UCSD-AML1 (cell line): Measurements from ENCODE around the gene DPH1.

Experiments
- DNase-seq: peaks from one replicate; lab custom pipeline; 2025; ENCODE audit not compliant: unreplicated experiment; lab: John Stamatoyannopoulos, UW

DPH1 gene

DNA sequence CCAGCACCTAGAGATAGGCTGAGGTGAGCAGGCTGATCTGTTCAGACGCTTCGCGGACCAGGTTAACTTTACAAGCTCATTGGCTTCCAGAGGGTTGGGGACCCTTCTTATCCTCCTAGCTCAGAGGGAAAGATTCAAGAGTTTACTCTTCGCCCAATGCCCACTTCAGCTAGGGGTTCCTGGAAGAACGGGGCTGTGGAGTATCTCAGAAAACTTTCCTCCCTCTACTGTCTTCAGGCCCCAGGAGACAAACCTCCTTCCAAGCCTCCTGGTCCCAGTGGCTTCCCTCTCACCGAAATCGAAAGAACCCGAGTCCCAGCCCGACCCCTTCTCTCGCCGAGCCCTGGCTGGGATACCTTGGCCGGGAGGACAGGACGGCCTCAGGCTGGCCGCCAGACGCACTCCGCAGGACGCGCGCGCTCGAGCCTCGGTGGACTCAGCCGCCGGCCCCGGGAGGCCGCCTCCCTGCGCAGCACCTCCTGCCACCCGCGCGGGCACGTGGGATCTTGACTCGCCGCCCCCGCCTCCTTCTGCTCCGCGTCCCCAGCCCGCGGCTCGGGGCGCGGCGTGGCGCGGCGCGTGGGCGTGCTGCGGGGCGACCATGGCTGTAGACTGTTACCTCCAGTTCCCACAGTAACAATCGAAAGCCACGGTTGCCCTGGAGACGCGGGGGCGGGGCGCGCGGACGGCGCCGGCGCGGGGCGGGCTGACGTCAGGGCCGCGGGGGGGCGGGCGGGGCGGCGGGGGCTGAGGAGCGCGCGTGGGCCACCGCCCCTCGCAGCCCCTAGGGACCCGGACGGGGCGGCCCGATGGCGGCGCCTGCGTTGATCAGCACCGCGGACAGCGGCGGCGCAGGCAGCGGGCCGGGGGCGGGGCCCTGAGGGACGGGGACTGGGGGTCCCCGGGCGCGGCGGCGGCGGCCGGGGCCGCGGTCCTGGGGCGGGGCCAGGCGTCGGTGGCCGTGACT is 19.7 kb downstream of the DPH1 start:
- DNase-seq = peak; percentile 87

- peak; percentile 79 for DNase-seq
Observed at GRCh38 chr17:2050300-2051060, 20.5 kb downstream of the DPH1 start.

DNA sequence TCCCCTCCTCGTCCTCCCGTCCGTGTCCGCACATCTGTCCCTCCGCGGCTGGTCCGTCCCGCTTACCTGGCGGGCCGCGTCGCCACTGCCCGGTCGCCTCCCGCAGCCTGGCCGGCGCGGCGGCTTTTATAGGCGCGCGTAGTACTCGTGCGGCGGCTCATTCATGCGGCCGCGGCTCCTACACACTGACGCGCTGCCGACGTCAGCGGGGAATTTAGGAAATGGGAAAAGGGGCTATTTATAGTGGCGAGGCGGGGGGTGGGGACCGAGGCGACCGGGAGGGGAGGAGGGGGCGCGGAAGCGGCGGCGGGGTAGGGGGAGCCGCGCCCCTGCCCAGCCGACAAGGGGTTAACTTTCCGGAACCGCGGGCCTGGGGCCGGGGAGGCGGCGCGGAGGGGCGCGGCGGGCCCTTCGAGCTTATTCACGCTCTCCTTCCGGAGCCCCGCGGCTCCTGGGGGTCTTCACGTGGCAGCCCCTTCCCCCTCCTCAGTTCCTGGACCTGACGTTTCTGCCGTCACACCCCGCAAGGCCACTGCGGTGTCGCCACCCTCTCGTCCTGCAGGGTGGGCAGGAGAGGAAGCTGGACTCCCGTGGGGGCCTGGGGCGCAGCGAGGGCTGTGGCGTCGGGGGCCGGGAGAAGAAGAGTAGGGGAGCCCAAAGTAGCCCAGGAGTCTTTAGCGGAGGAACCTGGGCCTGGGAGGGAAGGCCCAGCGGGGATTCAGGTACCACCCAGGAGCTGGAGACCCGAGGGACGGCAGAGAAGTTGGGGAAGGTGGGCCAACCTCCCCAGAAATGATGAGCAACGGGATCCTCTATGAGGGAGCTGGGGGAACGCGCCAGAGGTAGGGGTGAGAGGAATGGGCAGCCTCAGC is 21.3 kb downstream of the DPH1 start:
- DNase-seq = no peak

DNA sequence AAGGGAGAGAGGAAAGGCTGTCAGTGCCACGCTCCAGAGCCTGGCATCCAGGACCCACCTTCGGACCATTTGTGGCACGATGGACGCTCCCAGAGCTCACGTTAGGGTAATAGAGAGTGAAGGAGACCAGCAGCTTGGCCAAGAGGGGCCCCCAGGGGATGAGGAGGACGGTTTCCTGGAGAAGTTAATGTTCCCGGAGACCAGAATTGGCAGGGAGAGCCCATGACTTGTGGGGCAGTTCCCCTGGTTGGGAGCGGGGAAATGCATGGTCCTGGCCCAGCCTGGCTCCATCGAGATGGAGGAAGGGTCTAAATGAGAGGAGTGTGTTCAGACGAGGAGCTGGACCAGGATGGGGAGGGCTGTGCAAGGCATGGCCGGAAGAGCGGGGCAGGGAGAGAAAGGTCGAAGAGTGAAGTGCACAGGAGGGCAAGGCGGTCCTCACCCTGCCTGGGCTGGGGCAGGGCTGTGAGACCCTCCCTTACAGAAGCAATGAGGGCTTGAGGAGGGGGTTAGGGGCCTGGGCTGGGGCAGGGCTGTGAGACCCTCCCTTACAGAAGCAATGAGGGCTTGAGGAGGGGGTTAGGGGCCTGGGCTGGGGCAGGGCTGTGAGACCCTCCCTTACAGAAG is 22.1 kb downstream of the DPH1 start:
- no peak for DNase-seq

DNA sequence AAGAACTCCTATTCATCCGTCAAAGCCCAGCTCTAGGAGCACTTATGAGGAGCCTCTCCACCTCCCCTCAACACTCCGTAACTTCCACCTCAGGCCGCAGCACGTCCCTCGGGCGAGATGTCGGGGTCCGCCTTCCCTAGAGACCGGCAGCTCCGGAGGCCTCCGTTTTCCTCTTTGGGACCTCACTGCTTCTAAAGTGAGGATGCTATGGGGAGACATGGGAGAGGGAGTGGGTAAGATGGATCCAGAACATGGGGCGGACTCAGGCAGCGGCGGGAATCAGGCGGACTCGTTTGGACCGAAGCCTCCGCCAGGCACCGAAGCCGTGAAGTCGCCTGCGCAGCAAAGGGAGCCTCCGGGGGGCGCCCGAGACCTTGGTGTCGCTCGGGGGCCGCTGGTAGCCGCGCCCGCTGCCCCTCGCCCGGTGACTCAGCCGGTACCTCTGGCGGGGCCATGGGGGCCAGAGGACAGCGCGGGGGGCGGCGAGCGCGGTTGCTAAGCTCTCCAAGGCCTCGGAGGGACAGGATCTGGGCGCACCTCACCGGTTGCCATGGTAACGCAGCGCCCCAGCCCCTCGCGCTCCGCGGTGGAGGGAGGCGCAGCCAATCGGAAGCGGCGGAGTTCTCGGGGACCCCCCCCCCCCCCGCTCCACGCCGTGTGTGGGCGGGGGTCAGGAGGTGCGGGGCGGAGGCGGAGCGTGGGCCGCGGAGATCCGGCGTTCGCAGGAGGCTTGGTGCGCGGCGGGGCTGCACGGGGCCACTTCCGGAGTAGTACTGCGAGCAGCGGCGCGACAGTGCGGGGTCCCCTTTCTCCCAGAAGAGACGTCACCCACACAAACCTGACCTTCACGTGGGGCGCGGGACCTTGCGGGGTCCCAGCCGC is 23.7 kb downstream of the DPH1 start:
- DNase-seq = peak; percentile 75

DNA sequence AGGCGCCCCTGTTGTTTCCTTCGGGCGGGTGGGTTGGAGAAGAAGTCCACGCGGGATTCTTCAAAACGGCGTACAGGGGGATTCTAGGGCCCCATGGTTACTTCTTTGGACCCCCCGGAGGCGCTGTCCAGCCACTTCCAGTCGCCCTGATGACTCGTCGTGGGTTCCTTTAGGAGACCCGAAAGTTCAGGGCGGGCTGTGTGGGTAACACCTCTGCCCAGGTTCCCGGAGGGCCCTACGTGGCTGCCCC is 24.2 kb downstream of the DPH1 start:
- DNase-seq = no peak

- DNase-seq = peak; percentile 76
Observed at GRCh38 chr17:2054512-2055291, 24.7 kb downstream of the DPH1 start, which contains the start of gene HIC1. HIC1 (plus strand) TSS chr17:2055103; CDS start chr17:2056691, 1,588 bp downstream.

GRCh38 chr17:2055292-2056205 is 25.6 kb downstream of the DPH1 start:
- DNase-seq = no peak

- no peak for DNase-seq
Observed at GRCh38 chr17:2056206-2057174, 26.5 kb downstream of the DPH1 start.

DNA sequence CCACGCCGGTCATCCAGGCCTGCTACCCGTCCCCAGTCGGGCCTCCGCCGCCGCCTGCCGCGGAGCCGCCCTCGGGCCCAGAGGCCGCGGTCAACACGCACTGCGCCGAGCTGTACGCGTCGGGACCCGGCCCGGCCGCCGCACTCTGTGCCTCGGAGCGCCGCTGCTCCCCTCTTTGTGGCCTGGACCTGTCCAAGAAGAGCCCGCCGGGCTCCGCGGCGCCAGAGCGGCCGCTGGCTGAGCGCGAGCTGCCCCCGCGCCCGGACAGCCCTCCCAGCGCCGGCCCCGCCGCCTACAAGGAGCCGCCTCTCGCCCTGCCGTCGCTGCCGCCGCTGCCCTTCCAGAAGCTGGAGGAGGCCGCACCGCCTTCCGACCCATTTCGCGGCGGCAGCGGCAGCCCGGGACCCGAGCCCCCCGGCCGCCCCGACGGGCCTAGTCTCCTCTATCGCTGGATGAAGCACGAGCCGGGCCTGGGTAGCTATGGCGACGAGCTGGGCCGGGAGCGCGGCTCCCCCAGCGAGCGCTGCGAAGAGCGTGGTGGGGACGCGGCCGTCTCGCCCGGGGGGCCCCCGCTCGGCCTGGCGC is 27.3 kb downstream of the DPH1 start:
- no peak for DNase-seq

GRCh38 chr17:2057760-2058585 is 28.0 kb downstream of the DPH1 start:
- DNase-seq = no peak

DNA sequence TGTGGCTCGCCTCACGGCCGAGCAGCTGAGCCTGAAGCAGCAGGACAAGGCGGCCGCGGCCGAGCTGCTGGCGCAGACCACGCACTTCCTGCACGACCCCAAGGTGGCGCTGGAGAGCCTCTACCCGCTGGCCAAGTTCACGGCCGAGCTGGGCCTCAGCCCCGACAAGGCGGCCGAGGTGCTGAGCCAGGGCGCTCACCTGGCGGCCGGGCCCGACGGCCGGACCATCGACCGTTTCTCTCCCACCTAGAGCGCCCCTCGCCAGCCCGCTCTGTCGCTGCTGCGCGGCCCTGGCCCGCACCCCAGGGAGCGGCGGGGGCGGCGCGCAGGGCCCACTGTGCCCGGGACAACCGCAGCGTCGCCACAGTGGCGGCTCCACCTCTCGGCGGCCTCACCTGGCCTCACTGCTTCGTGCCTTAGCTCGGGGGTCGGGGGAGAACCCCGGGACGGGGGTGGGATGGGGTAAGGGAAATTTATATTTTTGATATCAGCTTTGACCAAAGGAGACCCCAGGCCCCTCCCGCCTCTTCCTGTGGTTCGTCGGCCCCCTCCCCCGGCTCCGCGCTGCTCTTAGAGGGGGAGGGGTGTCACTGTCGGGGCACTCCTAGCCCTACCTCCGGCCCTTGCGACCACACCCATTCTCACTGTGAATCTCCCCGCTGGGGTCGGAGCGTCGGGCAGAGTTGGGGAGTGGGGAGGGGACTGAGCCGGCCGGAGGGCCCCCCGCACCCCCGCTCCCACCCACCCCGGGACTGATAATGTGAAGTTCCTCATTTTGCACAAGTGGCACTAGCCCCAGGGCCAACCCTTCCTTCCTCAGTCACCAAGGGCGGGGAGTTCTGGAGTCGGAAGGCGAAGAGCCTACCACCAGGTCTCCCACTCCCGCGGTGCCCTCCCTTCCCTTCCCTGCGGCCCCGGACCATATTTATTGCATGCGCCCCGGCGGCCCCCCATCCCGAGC is 28.9 kb downstream of the DPH1 start:
- peak; percentile 87 for DNase-seq

DNA sequence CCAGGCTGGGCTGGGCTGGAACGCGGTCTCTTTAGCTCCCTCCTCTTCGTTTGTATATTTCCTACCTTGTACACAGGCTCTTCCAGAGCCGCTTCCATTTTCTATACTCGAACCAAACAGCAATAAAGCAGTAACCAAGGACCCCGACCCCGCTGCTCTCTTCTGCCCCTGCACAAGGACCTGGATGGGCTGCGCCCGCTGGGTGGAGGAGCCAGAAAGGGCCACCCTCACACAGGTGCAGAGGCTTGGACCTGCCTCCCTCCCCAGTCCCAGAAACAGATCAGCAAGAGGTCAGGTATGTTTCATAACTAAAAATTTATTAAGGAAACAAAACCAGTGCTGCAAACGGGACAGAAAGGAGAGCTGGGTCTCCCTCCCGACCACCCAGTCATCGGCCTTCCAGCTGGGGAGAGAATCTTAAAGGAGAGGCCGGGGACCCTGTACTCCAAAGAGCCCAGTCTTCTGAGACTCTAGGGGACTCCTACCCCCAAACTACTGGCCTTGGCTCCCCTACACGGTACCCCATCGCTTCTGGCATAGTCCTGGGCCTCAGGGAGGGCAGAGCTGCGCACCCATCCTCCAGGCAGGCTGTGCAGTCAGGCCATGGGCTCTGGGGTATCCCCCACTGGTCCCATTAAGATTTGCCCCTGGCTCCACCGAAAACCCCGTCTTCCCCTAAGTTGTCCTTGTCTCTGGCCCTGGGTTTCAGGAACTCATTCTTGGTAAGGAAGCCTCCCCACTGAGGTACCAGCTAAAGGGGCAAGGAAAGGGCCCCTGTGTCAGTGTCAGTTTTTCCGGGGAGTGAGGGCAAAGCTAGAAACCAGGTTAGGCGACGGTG is 29.8 kb downstream of the DPH1 start:
- no peak for DNase-seq

- DNase-seq = no peak
Observed at GRCh38 chr17:2060385-2060658, 30.4 kb downstream of the DPH1 start.
